Mucosa of descending colon (tissue), 3 donors: Measurements from ENCODE around the gene FNDC3B. TPM values are rescaled to one million over a fixed set of nuclear protein-coding genes. Genes with fewer than 3 reads are reported as not detected.
A peak's percentile ranks its signal among the peaks of the same experiment; 100 is the strongest.

Experiments
- ATAC-seq: fragments of 200-7000 bp; cut with Tn5 transposase; one replicate; pipeline ENCODE4 v1.9.1; 2020; ENCODE audit warnings: mild to moderate bottlenecking, moderate library complexity
- DNase-seq, 3 donors: peaks; one replicate each; pipeline ENCODE4 v3.0.0-alpha.2; 2020
- H3K36me3 ChIP-seq: fragments of 200-600 bp; one replicate; pipeline ENCODE4 v1.8.0; 2021; ENCODE audit warnings: low read depth, mild to moderate bottlenecking
- H3K4me1 ChIP-seq: fragments of 200-600 bp; one replicate; pipeline ENCODE4 v1.8.0; 2021; ENCODE audit warnings: low read depth, mild to moderate bottlenecking
- H3K4me3 ChIP-seq: fragments of 200-600 bp; one replicate; pipeline ENCODE4 v1.8.0; 2021; ENCODE audit warnings: mild to moderate bottlenecking
- H3K9me3 ChIP-seq: fragments of 200-600 bp; one replicate; pipeline ENCODE4 v1.8.0; 2021; ENCODE audit warnings: mild to moderate bottlenecking
- CTCF ChIP-seq: fragments of 200-600 bp; IDR thresholded peaks from one replicate; pipeline ENCODE4 v1.8.0; 2022; ENCODE audit warnings: antibody characterized with exemption, mild to moderate bottlenecking
- intact Hi-C, 2 donors: fragments of 100-400 bp; cut with DNase I in 1 of 2; cut with micrococcal nuclease in 1 of 2; formaldehyde crosslinking; loops; one replicate each; pipeline versions ENCODE4 v1.11.0 to v1.11.1; 2022; cut with DNase I, micrococcal nuclease
- total RNA-seq, 3 donors: library from RNA; stranded (reverse); fragmentation: NEBNext Ultra II Directional in 2 of 3; extraction: Animal tissue kit (Norgen Biotek cat#: 25700) in 2 of 3; gene quantifications; one replicate each; pipeline versions ENCODE4 v1.2.1 to v1.2.4, GENCODE V29; 2021 to 2023
- donor health status: DM: no; HTN: no; CAD: no; lungs with moderate emphysema.
- donor health status: DM: no; HTN: no; CAD: no.
- donor health status: DM: no; HTN: yes; CAD: no.

FNDC3B gene
- total RNA-seq, 3 donors from 2014 or later, result 107 to 132 (median 126) TPM

DNA sequence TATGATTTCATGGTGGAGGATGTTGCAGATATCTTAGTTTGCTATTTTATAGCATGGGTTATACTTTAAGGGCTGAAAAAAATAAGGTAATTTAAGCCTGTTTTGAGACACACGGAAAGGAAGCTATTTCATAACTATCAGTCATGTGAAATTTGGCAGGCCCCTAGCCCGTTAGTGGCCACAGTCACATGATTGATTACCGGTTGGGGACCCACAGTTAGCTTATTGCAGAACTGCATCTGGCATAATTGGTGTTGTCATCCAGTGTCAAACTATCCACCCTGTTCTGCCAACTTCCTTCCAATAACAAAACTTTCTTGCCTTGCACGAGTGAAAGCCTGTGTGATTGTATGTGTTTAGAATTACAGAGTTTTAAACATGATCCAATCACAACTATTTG, 35.2 kb downstream of the FNDC3B start:
- H3K36me3 ChIP-seq, result no peaks in the 10 kb centered on the region
- DNase-seq, result no peak
- no peak for TF ChIP-seq CTCF

GRCh38 chr3:172076212-172076611, 36.8 kb downstream of the FNDC3B start:
- no peak overlapping the region for H3K4me3 ChIP-seq
- no peak for ATAC-seq
- no peak for TF ChIP-seq CTCF
- no peaks in the 10 kb centered on the region for H3K36me3 ChIP-seq
- intact Hi-C loops, result no loop called here
- no peaks in the 10 kb centered on the region for H3K9me3 ChIP-seq
- no peak for DNase-seq
- peaks cover 39% of the 10 kb centered on the region for H3K4me1 ChIP-seq

More for the DNA sequence above, 35.2 kb downstream of the FNDC3B start:
- intact Hi-C loops, result no loop called here
- no peaks in the 10 kb centered on the region for H3K9me3 ChIP-seq
- no peak for ATAC-seq
- H3K4me1 ChIP-seq, result peaks cover 39% of the 10 kb centered on the region
- no peak overlapping the region for H3K4me3 ChIP-seq

DNA sequence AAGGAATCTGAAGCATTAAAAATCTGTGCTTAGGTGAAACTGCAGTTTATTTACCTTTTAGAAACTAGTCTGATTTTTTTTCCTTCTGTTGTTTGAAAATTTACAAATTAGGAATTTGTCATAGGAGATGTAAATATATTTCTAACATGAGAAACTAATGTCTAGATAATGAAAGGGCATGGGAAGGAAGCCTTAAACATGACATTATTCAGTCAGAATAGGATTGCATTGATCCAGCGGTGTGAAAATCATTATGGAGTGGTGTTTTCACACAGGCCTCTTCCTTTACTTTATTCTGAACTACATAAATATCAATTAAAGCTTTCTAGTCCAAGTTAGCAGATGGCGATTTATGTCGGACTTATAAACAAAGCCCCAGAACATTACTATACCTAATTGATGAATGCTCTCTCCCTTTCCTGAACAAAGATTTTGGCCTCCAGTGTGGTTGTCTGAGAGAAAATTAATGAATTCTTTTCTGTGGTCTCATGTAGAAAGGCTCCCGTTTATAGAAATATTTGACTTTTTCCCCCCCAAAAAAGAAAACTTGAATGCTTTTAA, 37.9 kb downstream of the FNDC3B start:
- Histone ChIP-seq H3K9me3 (no peaks in the 10 kb centered on the region), H3K36me3 (no peaks in the 10 kb centered on the region), H3K4me3 (no peak overlapping the region), H3K4me1 (peaks cover 30% of the 10 kb centered on the region)
- ATAC-seq, result no peak
- no peak for TF ChIP-seq CTCF
- no peak for DNase-seq
- intact Hi-C loops, result no loop called here

GRCh38 chr3:172078244-172078643, 38.9 kb downstream of the FNDC3B start:
- intact Hi-C loops, result no loop called here
- Histone ChIP-seq H3K4me3 (no peak overlapping the region), H3K9me3 (no peaks in the 10 kb centered on the region), H3K4me1 (peaks cover 27% of the 10 kb centered on the region), H3K36me3 (no peaks in the 10 kb centered on the region)
- no peak for DNase-seq
- TF ChIP-seq CTCF, result no peak
- no peak for ATAC-seq

DNA sequence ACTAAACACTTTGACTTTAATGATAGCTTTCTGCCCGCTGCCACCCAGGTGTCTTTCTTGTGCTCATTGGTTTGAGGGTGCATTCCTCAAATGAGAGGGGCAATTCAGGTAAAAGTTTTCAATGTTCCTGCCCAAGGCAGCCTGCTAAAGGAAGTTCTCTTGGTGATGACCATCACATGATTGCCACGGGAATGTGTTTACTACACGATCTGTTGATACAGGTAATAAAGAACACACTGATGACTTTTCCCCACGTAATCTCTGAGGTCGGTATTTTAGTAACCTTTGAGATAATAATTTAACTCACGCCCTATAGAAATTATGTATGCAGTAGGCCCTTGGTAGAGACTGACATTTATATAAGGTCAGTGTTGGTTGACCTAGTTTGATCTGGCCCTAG, 39.3 kb downstream of the FNDC3B start:
- Histone ChIP-seq H3K4me1 (peaks cover 26% of the 10 kb centered on the region), H3K9me3 (no peaks in the 10 kb centered on the region), H3K36me3 (no peaks in the 10 kb centered on the region), H3K4me3 (no peak overlapping the region)
- intact Hi-C loops, result no loop called here
- peak; percentile 84 for ATAC-seq
- peak in 1 of 3 donors; percentile 69 for DNase-seq
- no peak for TF ChIP-seq CTCF
